Panc1 (cell line): ENCODE measurements around the gene PADI6. TPM values are rescaled to one million over a fixed set of nuclear protein-coding genes. Genes with fewer than 3 reads are reported as not detected.

Source experiments
- ATAC-seq: fragments of 200-7000 bp; cut with Tn5 transposase; 2 replicates; pipeline ENCODE4 v1.9.1; 2020; ENCODE audit warnings: mild to moderate bottlenecking, moderate library complexity
- BruUV-seq: library from RNA; stranded (reverse); fragments of 400-500 nt; replicated peaks from 2 replicates; lab custom pipeline; 2021; lab: Mats Ljungman, UMichigan
- CTCF ChIA-PET: fragments of 300-600 bp; sonication (Branson Sonifier 250); formaldehyde crosslinking; loops from one replicate; lab custom pipeline; 2022; ENCODE audit warnings: antibody characterized with exemption; lab: Charles Lee
- POLR2A ChIA-PET: fragments of 300-600 bp; sonication (Branson Sonifier 250); formaldehyde crosslinking; loops from one replicate; lab custom pipeline; 2022; ENCODE audit warnings: antibody characterized with exemption; lab: Charles Lee
- DNase-seq: peaks from one replicate; pipeline ENCODE4 v3.0.0-alpha.2; 2010; ENCODE audit warnings: low read depth, low spot score
- H3K27ac ChIP-seq: 2 replicates; pipeline ENCODE4 v1.5.1; 2011; ENCODE audit warnings: mild to moderate bottlenecking, low read length, inconsistent platforms
- H3K27me3 ChIP-seq: fragments of 200-500 bp; sonication (Bioruptor generic); 2 replicates; pipeline ENCODE4 v1.6.0; 2014; ENCODE audit warnings: low read length, inconsistent platforms; ENCODE audit not compliant: control insufficient read depth, insufficient read depth
- H3K36me3 ChIP-seq: fragments of 200-500 bp; sonication (Bioruptor generic); 2 replicates; pipeline ENCODE4 v1.5.1; 2014; ENCODE audit warnings: inconsistent platforms, mild to moderate bottlenecking, low read length, moderate library complexity; ENCODE audit not compliant: control insufficient read depth, insufficient read depth
- H3K4me1 ChIP-seq: 2 replicates; pipeline ENCODE4 v1.5.1; 2011; ENCODE audit warnings: inconsistent platforms, mild to moderate bottlenecking, low read length, moderate library complexity; ENCODE audit not compliant: control insufficient read depth, insufficient read depth
- H3K4me3 ChIP-seq, 2 experiments: 2 replicates each; pipeline ENCODE4 v1.5.1; 2011 to 2012; ENCODE audit warnings: low read depth in 2 of 2, low read length in 2 of 2, mild to moderate bottlenecking in 2 of 2, inconsistent platforms in 1 of 2, moderate library complexity in 1 of 2
- H3K9me3 ChIP-seq: fragments of 200-500 bp; sonication (Bioruptor generic); 2 replicates; pipeline ENCODE4 v1.5.1; 2014; ENCODE audit warnings: low read depth, mild to moderate bottlenecking, inconsistent platforms, low read length, moderate library complexity; ENCODE audit not compliant: control insufficient read depth, insufficient read depth
- CTCF ChIP-seq: fragments of 450-650 bp; IDR thresholded peaks from 2 replicates; pipeline ENCODE4 v1.5.1; 2017; ENCODE audit warnings: mild to moderate bottlenecking
- POLR2AphosphoS5 ChIP-seq: IDR thresholded peaks from 2 replicates; pipeline ENCODE4 v1.6.1; 2012; ENCODE audit warnings: mild to moderate bottlenecking, low read depth, low read length, moderate library complexity
- REST ChIP-seq, 2 experiments: IDR thresholded peaks; 2 replicates each; pipeline ENCODE4 v1.6.1; 2011 to 2012; ENCODE audit warnings: low read depth in 2 of 2, control low read depth in 1 of 2, low read length in 1 of 2, mild to moderate bottlenecking in 1 of 2, moderate library complexity in 1 of 2; ENCODE audit not compliant: insufficient read depth in 1 of 2
- SIN3A ChIP-seq: IDR thresholded peaks from 2 replicates; pipeline ENCODE4 v1.6.1; 2012; ENCODE audit warnings: low read depth, mild to moderate bottlenecking, low read length, moderate library complexity, borderline replicate concordance; ENCODE audit not compliant: insufficient read depth
- TCF7L2 ChIP-seq: IDR thresholded peaks from 2 replicates; pipeline ENCODE4 v1.6.1; 2011; ENCODE audit warnings: mild to moderate bottlenecking, low read depth, low read length, inconsistent platforms
- in situ Hi-C: cut with HindIII; loops from 2 replicates; pipeline ENCODE4 v1.10.0; 2016; ENCODE audit warnings: low sequenced_read_pairs, low pct_unique_long_range_greater_than_20kb
- intact Hi-C: fragments of 100-400 bp; cut with micrococcal nuclease; formaldehyde crosslinking; loops from one replicate; pipeline ENCODE4 v1.10.0; 2022; ENCODE audit not compliant: unreplicated experiment
- total RNA-seq: library from RNA; stranded (reverse); gene quantifications from one replicate; pipeline ENCODE4 v1.2.1, GENCODE V29; 2021; ENCODE audit not compliant: unreplicated experiment

PADI6 gene
- total RNA-seq, 1 experiment from 2014 or later, result not detected

DNA sequence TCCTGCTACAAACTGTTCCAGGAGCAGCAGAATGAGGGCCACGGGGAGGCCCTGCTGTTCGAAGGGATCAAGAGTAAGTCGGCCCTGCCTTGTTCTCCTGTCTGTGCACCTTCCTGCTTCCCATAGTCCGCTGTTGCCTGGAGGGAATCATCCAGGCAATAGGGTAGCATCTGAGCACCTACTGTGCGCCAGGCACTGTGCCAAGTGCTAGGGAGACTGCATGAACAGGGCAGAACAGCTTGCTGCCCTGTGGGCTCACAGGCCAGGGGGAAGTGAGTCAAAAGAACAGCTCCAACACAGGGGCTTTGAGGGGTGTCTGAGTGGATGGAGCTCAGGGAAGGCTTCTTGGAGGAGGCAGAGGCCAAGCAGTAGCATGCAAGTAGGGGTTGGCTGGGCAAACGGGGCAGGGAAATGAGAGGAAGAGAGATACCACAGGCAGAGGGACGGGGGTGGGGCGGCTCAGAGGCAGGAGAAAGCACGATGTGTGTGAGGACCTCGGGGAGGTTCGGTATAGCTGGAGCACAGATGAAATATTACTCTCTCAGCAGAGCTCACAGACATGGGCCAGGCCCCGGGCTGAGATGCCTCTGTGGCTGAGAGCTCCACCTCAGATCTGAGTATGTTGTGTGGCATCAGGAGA lies 15.5 kb upstream of the PADI6 start:
- Histone ChIP-seq H3K4me1 (no peaks in the 10 kb centered on the region), H3K36me3 (no peaks in the 10 kb centered on the region), H3K4me3 (no peak overlapping the region), H3K27me3 (no peaks in the 10 kb centered on the region), H3K9me3 (no peaks in the 10 kb centered on the region), H3K27ac (no peak overlapping the region)
- ChIA-PET CTCF (no interaction called here), POLR2A (no interaction called here)
- in situ Hi-C loops (no loop called here), intact Hi-C loops (no loop called here)
- TF ChIP-seq REST (IDR thresholded peaks at IDR 0.05; ENCODE audit: insufficient read depth in 1 of 2, low read depth in 2 of 2, low read length in 1 of 2) (no peak), POLR2AphosphoS5 (no peak), SIN3A (no peak), CTCF (no peak), TCF7L2 (no peak)
- DNase-seq, result no peak
- no peak for ATAC-seq
- no TSS peak for BruUV-seq

DNA sequence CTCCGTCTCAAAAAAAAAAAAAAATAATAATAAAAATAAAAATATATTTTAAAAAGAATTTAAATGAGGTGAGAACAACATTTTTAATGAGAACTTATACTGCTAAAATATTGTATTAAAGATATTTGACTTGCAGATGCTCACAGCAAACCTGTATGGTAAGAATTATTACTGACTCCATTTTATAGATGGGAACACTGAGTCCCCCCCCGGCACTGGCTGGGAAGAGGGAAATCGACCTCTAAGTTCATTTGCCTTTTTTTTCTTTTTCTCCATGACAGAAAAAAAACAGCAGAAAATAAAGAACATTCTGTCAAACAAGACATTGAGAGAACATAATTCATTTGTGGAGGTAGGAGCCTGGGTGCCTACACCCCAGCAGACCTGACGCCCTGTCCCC lies 13.4 kb upstream of the PADI6 start:
- Histone ChIP-seq H3K4me1 (no peaks in the 10 kb centered on the region), H3K36me3 (no peaks in the 10 kb centered on the region), H3K27me3 (no peaks in the 10 kb centered on the region), H3K4me3 (no peak overlapping the region), H3K27ac (no peak overlapping the region), H3K9me3 (no peaks in the 10 kb centered on the region)
- intact Hi-C loops (no loop called here), in situ Hi-C loops (no loop called here)
- no TSS peak for BruUV-seq
- CTCF ChIA-PET, result interaction anchor here (0.5 kb wide), 1 partner anchor 383 kb away, joined by 3 read pairs; no protein-coding TSS in a partner anchor
- TF ChIP-seq REST (IDR thresholded peaks at IDR 0.05; ENCODE audit: insufficient read depth in 1 of 2, low read depth in 2 of 2, low read length in 1 of 2), result no peak
- no peak for TF ChIP-seq POLR2AphosphoS5
- TF ChIP-seq CTCF, result no peak
- no peak for TF ChIP-seq SIN3A
- TF ChIP-seq TCF7L2, result no peak
- POLR2A ChIA-PET, result no interaction called here
- ATAC-seq (no peak), DNase-seq (no peak)
